Measurements from ENCODE around the gene RNF121.

- no peak for TF ChIP-seq POLR2A (IDR thresholded peaks at IDR 0.05)
- TF ChIP-seq, protein P1, sequence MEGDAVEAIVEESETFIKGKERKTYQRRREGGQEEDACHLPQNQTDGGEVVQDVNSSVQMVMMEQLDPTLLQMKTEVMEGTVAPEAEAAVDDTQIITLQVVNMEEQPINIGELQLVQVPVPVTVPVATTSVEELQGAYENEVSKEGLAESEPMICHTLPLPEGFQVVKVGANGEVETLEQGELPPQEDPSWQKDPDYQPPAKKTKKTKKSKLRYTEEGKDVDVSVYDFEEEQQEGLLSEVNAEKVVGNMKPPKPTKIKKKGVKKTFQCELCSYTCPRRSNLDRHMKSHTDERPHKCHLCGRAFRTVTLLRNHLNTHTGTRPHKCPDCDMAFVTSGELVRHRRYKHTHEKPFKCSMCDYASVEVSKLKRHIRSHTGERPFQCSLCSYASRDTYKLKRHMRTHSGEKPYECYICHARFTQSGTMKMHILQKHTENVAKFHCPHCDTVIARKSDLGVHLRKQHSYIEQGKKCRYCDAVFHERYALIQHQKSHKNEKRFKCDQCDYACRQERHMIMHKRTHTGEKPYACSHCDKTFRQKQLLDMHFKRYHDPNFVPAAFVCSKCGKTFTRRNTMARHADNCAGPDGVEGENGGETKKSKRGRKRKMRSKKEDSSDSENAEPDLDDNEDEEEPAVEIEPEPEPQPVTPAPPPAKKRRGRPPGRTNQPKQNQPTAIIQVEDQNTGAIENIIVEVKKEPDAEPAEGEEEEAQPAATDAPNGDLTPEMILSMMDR (IDR thresholded peaks at IDR 0.05) = no peak
These were observed 35.8 kb downstream of the RNF121 start for GRCh38 chr11:71964641-71965040.
